HepG2 (cell line): Measurements from ENCODE around the gene MAPK11. TPM values are rescaled to one million over a fixed set of nuclear protein-coding genes. Genes with fewer than 3 reads are reported as not detected.
A peak's percentile ranks its signal among the peaks of the same experiment; 100 is the strongest.

Source experiments
- ADNP ChIP-seq: sonication (generic); formaldehyde crosslinking; IDR thresholded peaks from 2 replicates; pipeline ENCODE4 v1.4.0; 2020; ENCODE audit warnings: missing genetic modification reagents
- ARNT2 ChIP-seq: sonication (generic); formaldehyde crosslinking; IDR thresholded peaks from 2 replicates; pipeline ENCODE4 v1.8.0; 2022; ENCODE audit warnings: mild to moderate bottlenecking, low read depth, missing genetic modification reagents, moderate library complexity
- ATF2 ChIP-seq: sonication (generic); formaldehyde crosslinking; IDR thresholded peaks from 2 replicates; pipeline ENCODE4 v1.4.0; 2020; ENCODE audit warnings: missing genetic modification reagents
- ATM ChIP-seq: fragments of 450-650 bp; IDR thresholded peaks from 2 replicates; pipeline ENCODE4 v1.7.1; 2017; ENCODE audit warnings: mild to moderate bottlenecking, borderline replicate concordance
- DNMT3B ChIP-seq: conservative IDR thresholded peaks from 2 replicates; pipeline ENCODE4 v1.6.1; 2016; ENCODE audit warnings: missing biosample characterization, control low read depth
- EEA1 ChIP-seq: sonication (generic); formaldehyde crosslinking; IDR thresholded peaks from 2 replicates; pipeline ENCODE4 v1.5.1; 2020; ENCODE audit warnings: mild to moderate bottlenecking, missing genetic modification reagents, borderline replicate concordance
- HMG20A ChIP-seq: IDR thresholded peaks from 2 replicates; pipeline ENCODE4 v1.6.1; 2016; ENCODE audit warnings: borderline replicate concordance
- HMG20B ChIP-seq: conservative IDR thresholded peaks from 2 replicates; pipeline ENCODE4 v1.6.1; 2016; ENCODE audit warnings: missing genetic modification reagents, missing compliant biosample characterization
- IKZF5 ChIP-seq: IDR thresholded peaks from 2 replicates; pipeline ENCODE4 v1.6.1; 2018; ENCODE audit warnings: missing genetic modification reagents, mild to moderate bottlenecking, missing compliant biosample characterization
- KMT2A ChIP-seq: sonication (generic); formaldehyde crosslinking; IDR thresholded peaks from 2 replicates; pipeline ENCODE4 v1.4.0; 2020; ENCODE audit warnings: missing genetic modification reagents
- MEF2D ChIP-seq: sonication (generic); formaldehyde crosslinking; IDR thresholded peaks from 2 replicates; pipeline ENCODE4 v1.5.1; 2020; ENCODE audit warnings: mild to moderate bottlenecking, missing genetic modification reagents
- MLLT10 ChIP-seq: sonication (generic); formaldehyde crosslinking; IDR thresholded peaks from 2 replicates; pipeline ENCODE4 v1.4.0; 2020; ENCODE audit warnings: missing genetic modification reagents
- MXD3 ChIP-seq: IDR thresholded peaks from 2 replicates; pipeline ENCODE4 v1.6.1; 2016; ENCODE audit warnings: mild to moderate bottlenecking, missing biosample characterization, missing genetic modification reagents
- PAF1 ChIP-seq: IDR thresholded peaks from 2 replicates; pipeline ENCODE4 v1.6.1; 2016; ENCODE audit warnings: missing genetic modification reagents, missing compliant biosample characterization
- PCBP2 ChIP-seq: fragments of 200-400 bp; formaldehyde crosslinking; optimal IDR thresholded peaks from 2 replicates; pipeline ENCODE3; 2018; ENCODE audit warnings: low read length, low read depth; ENCODE audit not compliant: poor library complexity, severe bottlenecking
- PTBP1 ChIP-seq: fragments of 200-400 bp; formaldehyde crosslinking; IDR thresholded peaks from 2 replicates; pipeline ENCODE4 v1.6.1; 2018; ENCODE audit warnings: low read length, low read depth; ENCODE audit not compliant: poor library complexity, severe bottlenecking
- TEAD2 ChIP-seq: sonication (generic); formaldehyde crosslinking; IDR thresholded peaks from 2 replicates; pipeline ENCODE4 v1.9.0; 2021; ENCODE audit warnings: missing genetic modification reagents
- ZBTB44 ChIP-seq: sonication (generic); formaldehyde crosslinking; IDR thresholded peaks from 2 replicates; pipeline ENCODE4 v1.4.0; 2020; ENCODE audit warnings: missing genetic modification reagents
- ZFP82 ChIP-seq: sonication (generic); formaldehyde crosslinking; IDR thresholded peaks from 2 replicates; pipeline ENCODE4 v1.5.1; 2020; ENCODE audit warnings: mild to moderate bottlenecking, missing genetic modification reagents, borderline replicate concordance
- ZNF160 ChIP-seq: sonication (generic); formaldehyde crosslinking; IDR thresholded peaks from 2 replicates; pipeline ENCODE4 v1.8.0; 2022; ENCODE audit warnings: mild to moderate bottlenecking, inconsistent platforms, missing genetic modification reagents
- ZNF292 ChIP-seq: sonication (generic); formaldehyde crosslinking; IDR thresholded peaks from 2 replicates; pipeline ENCODE4 v1.8.1; 2022; ENCODE audit warnings: mild to moderate bottlenecking, low read depth, missing genetic modification reagents, borderline replicate concordance
- ZNF333 ChIP-seq: sonication (generic); formaldehyde crosslinking; IDR thresholded peaks from 2 replicates; pipeline ENCODE4 v1.4.0; 2020; ENCODE audit warnings: mild to moderate bottlenecking, missing genetic modification reagents, borderline replicate concordance
- ZNF569 ChIP-seq: sonication (generic); formaldehyde crosslinking; IDR thresholded peaks from 2 replicates; pipeline ENCODE4 v1.5.0; 2020; ENCODE audit warnings: mild to moderate bottlenecking, missing genetic modification reagents, moderate library complexity, borderline replicate concordance
- ZNF607 ChIP-seq: sonication (generic); formaldehyde crosslinking; IDR thresholded peaks from 2 replicates; pipeline ENCODE4 v1.5.1; 2020; ENCODE audit warnings: missing genetic modification reagents, mild to moderate bottlenecking, borderline replicate concordance
- ZNF776 ChIP-seq: sonication (generic); formaldehyde crosslinking; IDR thresholded peaks from 2 replicates; pipeline ENCODE4 v1.4.0; 2020; ENCODE audit warnings: mild to moderate bottlenecking, missing genetic modification reagents
- polyA plus RNA-seq, 8 experiments: library from polyadenylated mRNA; depleted of rRNA in 3 of 8; stranded (reverse) in 7 of 8; unstranded in 1 of 8; fragments of >200 nt; fragmentation: Illumina TruSeq in 4 of 8; extraction: Trizol in 4 of 8; gene quantifications; 2 replicates each; pipeline versions ENCODE4 v1.2.1 to v1.2.3, GENCODE V29; 2011 to 2016; ENCODE audit warnings: low read depth in 4 of 8, missing spikeins in 1 of 8, mixed read lengths in 1 of 8; ENCODE audit not compliant: insufficient read depth in 1 of 8
- total RNA-seq, 5 experiments: library from RNA; depleted of rRNA; stranded (reverse); fragments of >200 nt; fragmentation: Illumina TruSeq; extraction: Trizol; gene quantifications; 2 replicates each; pipeline ENCODE4 v1.2.3, GENCODE V29; 2016; ENCODE audit warnings: low read depth in 1 of 5

The MAPK11 gene
- total and polyA plus RNA-seq, 2 of the 13 experiments (the other 11 are each of a cell fraction or from before 2014, with no cell fraction given), result 0.15 to 0.17 TPM

- TF ChIP-seq MEF2D (CRISPR knock-in tag) (no peak), PTBP1 (no peak), ATF2 (no peak), MLLT10 (CRISPR knock-in tag) (no peak), ZNF333 (CRISPR knock-in tag) (no peak), ZNF569 (CRISPR knock-in tag) (no peak), HMG20B (no peak), DNMT3B (CRISPR knock-in tag) (no peak), ZNF776 (CRISPR knock-in tag) (0 out of 2 replicates have a peak, but pooled peaks have one; percentile 10), PAF1 (CRISPR knock-in tag) (no peak), EEA1 (CRISPR knock-in tag) (no peak), ZNF292 (CRISPR knock-in tag) (no peak), ZNF607 (CRISPR knock-in tag) (no peak), ZNF160 (CRISPR knock-in tag) (no peak), IKZF5 (CRISPR knock-in tag) (peak; percentile 42; the same call in 1 of the 2 replicates), MXD3 (CRISPR knock-in tag) (no peak; the same call in 1 of the 2 replicates), KMT2A (CRISPR knock-in tag) (no peak), ARNT2 (peak; percentile 50; the same call in 1 of the 2 replicates), ATM (no peak), ZBTB44 (CRISPR knock-in tag) (no peak), ZFP82 (CRISPR knock-in tag) (no peak), PCBP2 (no peak), TEAD2 (CRISPR knock-in tag) (no peak), ADNP (CRISPR knock-in tag) (no peak), HMG20A (CRISPR knock-in tag) (no peak)
Measured at GRCh38 chr22:50305923-50306566, 35.9 kb upstream of the MAPK11 start (continued).
